Measurements from ENCODE around the gene PRUNE1. TPM values are rescaled to one million over a fixed set of nuclear protein-coding genes. Genes with fewer than 3 reads are reported as not detected.

PRUNE1 gene
- polyA plus RNA-seq, 1 experiment, result 21.7 TPM

GRCh38 chr1:150981805-150982712, 26.2 kb upstream of the PRUNE1 start, which contains the start of gene ANXA9:
Gene ANXA9 (plus strand): TSS chr1:150982292. CDS start chr1:150983106, 814 bp downstream.
- no peak within 1 kb of the TSS for H3K4me3 ChIP-seq (ENCODE audit: low read depth, low read length)
- ChIA-PET POLR2A (interaction anchor here (0.9 to 1.6 kb wide), 2 partner anchors 17 to 63 kb away, joined by 3 to 6 read pairs; no protein-coding TSS in a partner anchor), CTCF (interaction anchor here (0.9 to 6.0 kb wide), 5 partner anchors 8 to 24 kb away, joined by 3 to 60 read pairs (median 4); partner anchors contain the start of gene MINDY1)
- H3K27me3 ChIP-seq (ENCODE audit: control insufficient read depth, insufficient read depth, low read length), result no peaks in the 10 kb centered on the region
- no peaks in the 10 kb centered on the region for H3K9me3 ChIP-seq (ENCODE audit: control insufficient read depth, insufficient read depth, low read length)
- TF ChIP-seq, protein P1, sequence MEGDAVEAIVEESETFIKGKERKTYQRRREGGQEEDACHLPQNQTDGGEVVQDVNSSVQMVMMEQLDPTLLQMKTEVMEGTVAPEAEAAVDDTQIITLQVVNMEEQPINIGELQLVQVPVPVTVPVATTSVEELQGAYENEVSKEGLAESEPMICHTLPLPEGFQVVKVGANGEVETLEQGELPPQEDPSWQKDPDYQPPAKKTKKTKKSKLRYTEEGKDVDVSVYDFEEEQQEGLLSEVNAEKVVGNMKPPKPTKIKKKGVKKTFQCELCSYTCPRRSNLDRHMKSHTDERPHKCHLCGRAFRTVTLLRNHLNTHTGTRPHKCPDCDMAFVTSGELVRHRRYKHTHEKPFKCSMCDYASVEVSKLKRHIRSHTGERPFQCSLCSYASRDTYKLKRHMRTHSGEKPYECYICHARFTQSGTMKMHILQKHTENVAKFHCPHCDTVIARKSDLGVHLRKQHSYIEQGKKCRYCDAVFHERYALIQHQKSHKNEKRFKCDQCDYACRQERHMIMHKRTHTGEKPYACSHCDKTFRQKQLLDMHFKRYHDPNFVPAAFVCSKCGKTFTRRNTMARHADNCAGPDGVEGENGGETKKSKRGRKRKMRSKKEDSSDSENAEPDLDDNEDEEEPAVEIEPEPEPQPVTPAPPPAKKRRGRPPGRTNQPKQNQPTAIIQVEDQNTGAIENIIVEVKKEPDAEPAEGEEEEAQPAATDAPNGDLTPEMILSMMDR (IDR thresholded peaks at IDR 0.05; ENCODE audit: low read depth, low read length), result no peak
- DNase-seq (ENCODE audit: low read depth, low spot score), result no peak
- H3K27ac ChIP-seq (ENCODE audit: low read depth, low read length), result peak within 1 kb of the TSS; percentile 11

DNA sequence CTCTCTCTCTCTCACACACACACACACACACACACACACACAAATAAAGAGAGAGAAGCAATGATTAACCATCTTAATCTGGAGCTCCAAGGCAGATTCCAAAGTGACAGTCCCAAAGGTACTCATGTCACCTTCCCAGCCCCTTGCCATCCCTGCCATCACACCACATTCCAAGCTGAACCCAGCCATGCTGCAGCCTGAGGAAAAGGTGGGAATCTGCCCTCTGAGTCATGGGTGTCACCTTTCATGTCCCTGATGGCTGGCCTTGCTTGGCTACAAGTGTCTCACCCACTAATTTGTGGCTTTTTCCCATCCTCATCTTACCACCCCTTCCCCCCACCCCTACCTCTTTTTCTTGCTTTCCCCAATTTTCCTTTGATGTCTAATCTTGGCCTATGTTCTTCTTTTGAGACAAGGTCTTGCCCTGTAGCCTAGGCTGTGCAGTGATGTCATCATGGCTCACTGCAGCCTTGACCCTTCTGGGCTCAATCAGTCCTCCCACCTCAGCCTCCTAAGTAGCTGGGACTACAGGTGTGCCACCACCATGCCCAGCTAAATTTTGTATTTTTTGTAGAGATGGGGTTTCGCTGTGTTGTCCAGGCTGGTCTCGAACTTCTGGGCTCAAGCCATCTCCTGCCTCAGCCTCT, 22.9 kb upstream of the PRUNE1 start:
- H3K27ac ChIP-seq (ENCODE audit: low read depth, low read length), result no peak overlapping the region
- ChIA-PET POLR2A (no interaction called here), CTCF (interaction anchor here (4.1 kb wide), 1 partner anchor 10 kb away, joined by 24 read pairs; no protein-coding TSS in a partner anchor)
- TF ChIP-seq, protein P1 (IDR thresholded peaks at IDR 0.05; ENCODE audit: low read depth, low read length), result no peak
- H3K9me3 ChIP-seq (ENCODE audit: control insufficient read depth, insufficient read depth, low read length), result no peaks in the 10 kb centered on the region
- H3K4me3 ChIP-seq (ENCODE audit: low read depth, low read length), result no peak overlapping the region
- DNase-seq (ENCODE audit: low read depth, low spot score), result no peak
- H3K27me3 ChIP-seq (ENCODE audit: control insufficient read depth, insufficient read depth, low read length), result no peaks in the 10 kb centered on the region

- H3K27ac ChIP-seq (ENCODE audit: low read depth, low read length), result no peak overlapping the region
- TF ChIP-seq, protein P1 (IDR thresholded peaks at IDR 0.05; ENCODE audit: low read depth, low read length), result no peak
- POLR2A ChIA-PET, result no interaction called here
- H3K9me3 ChIP-seq (ENCODE audit: control insufficient read depth, insufficient read depth, low read length), result no peaks in the 10 kb centered on the region
- H3K27me3 ChIP-seq (ENCODE audit: control insufficient read depth, insufficient read depth, low read length), result no peaks in the 10 kb centered on the region
- no peak overlapping the region for H3K4me3 ChIP-seq (ENCODE audit: low read depth, low read length)
- DNase-seq (ENCODE audit: low read depth, low spot score), result no peak
- CTCF ChIA-PET, result interaction anchor here (2.7 to 4.9 kb wide), 2 partner anchors 9 to 19 kb away, joined by 8 to 14 read pairs; partner anchors contain the start of gene MINDY1
Observed at GRCh38 chr1:150987924-150988323, 20.3 kb upstream of the PRUNE1 start.

DNA sequence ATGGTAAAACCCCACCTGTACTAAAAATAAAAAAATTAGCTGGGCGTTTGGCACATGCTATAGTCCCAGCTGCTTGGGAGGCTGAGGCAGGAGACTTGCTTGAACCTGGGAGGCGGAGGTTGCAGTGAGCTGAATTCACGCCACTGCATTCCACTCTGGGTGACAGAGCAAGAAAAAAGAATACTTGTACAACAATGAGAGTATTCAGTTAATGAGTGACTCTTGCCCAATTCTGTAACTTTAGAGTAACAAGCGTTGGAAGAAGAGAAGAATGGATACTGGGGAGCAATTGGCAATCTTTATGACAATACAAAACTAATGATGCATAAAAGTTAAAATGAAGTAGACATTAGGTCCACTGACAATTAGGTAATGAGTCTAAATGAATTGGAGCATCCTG, 15.6 kb upstream of the PRUNE1 start:
- POLR2A ChIA-PET, result no interaction called here
- CTCF ChIA-PET, result interaction anchor here (1.2 kb wide), 1 partner anchor 11 kb away, joined by 3 read pairs; no protein-coding TSS in a partner anchor
- DNase-seq (ENCODE audit: low read depth, low spot score), result no peak
- TF ChIP-seq, protein P1 (IDR thresholded peaks at IDR 0.05; ENCODE audit: low read depth, low read length), result no peak
- no peak overlapping the region for H3K4me3 ChIP-seq (ENCODE audit: low read depth, low read length)
- no peaks in the 10 kb centered on the region for H3K9me3 ChIP-seq (ENCODE audit: control insufficient read depth, insufficient read depth, low read length)
- no peak overlapping the region for H3K27ac ChIP-seq (ENCODE audit: low read depth, low read length)
- H3K27me3 ChIP-seq (ENCODE audit: control insufficient read depth, insufficient read depth, low read length), result no peaks in the 10 kb centered on the region

Data from AG04450 (cell line).